GM12892 (cell line): ENCODE measurements around the gene PANK4.

ENCODE experiments used
- POLR2A ChIP-seq: IDR thresholded peaks from 2 replicates; pipeline ENCODE4 v1.6.1; 2011; ENCODE audit warnings: low read depth, low read length, control low read depth
- POLR2AphosphoS5 ChIP-seq: IDR thresholded peaks from 2 replicates; pipeline ENCODE4 v1.6.1; 2011; ENCODE audit warnings: low read depth, low read length, control low read depth

- TF ChIP-seq POLR2A (no peak), POLR2AphosphoS5 (no peak)
Measured at GRCh38 chr1:2496087-2496622, 30.2 kb downstream of the PANK4 start.
